Muscle layer of colon (tissue), 2 donors: ENCODE data around the gene KLHL25.

Experiments
- H3K27ac ChIP-seq: one replicate; pipeline ENCODE4 v1.7.0; 2013; ENCODE audit warnings: low read depth, mild to moderate bottlenecking, low read length, moderate library complexity
- H3K27me3 ChIP-seq, 2 donors: one replicate each; pipeline ENCODE4 v1.7.0; 2013; ENCODE audit warnings: low read length in 2 of 2, mild to moderate bottlenecking in 2 of 2; ENCODE audit not compliant: insufficient read depth in 2 of 2, control insufficient read depth in 1 of 2
- H3K36me3 ChIP-seq: one replicate; pipeline ENCODE4 v1.7.0; 2013; ENCODE audit warnings: mild to moderate bottlenecking, low read length; ENCODE audit not compliant: insufficient read depth
- H3K4me1 ChIP-seq: one replicate; pipeline ENCODE4 v1.7.0; 2013; ENCODE audit warnings: mild to moderate bottlenecking, low read length; ENCODE audit not compliant: insufficient read depth
- H3K4me3 ChIP-seq, 2 donors: one replicate each; pipeline ENCODE4 v1.7.0; 2013; ENCODE audit warnings: low read length in 2 of 2, low read depth in 1 of 2, mild to moderate bottlenecking in 1 of 2, moderate library complexity in 1 of 2
- H3K9ac ChIP-seq: one replicate; pipeline ENCODE4 v1.7.0; 2013; ENCODE audit warnings: low read length
- H3K9me3 ChIP-seq: one replicate; pipeline ENCODE4 v1.7.0; 2013; ENCODE audit warnings: mild to moderate bottlenecking, low read length
- donor health status: abdominal sarcoma.
- donor health status: Adenocarcinoma of cecum.

Gene KLHL25

GRCh38 chr15:85718271-85718971 is 76.3 kb downstream of the KLHL25 start:
- Histone ChIP-seq H3K9me3 (no peaks in the 10 kb centered on the region), H3K4me3 (no peak overlapping the region), H3K36me3 (peaks cover 71% of the 10 kb centered on the region), H3K27ac (no peak overlapping the region), H3K4me1 (no peaks in the 10 kb centered on the region), H3K27me3 (no peaks in the 10 kb centered on the region), H3K9ac (no peak overlapping the region)

- Histone ChIP-seq H3K27me3 (no peaks in the 10 kb centered on the region), H3K4me1 (no peaks in the 10 kb centered on the region), H3K9me3 (no peaks in the 10 kb centered on the region), H3K27ac (no peak overlapping the region), H3K36me3 (peaks cover 68% of the 10 kb centered on the region), H3K9ac (no peak overlapping the region), H3K4me3 (no peak overlapping the region)
Observed at GRCh38 chr15:85717212-85717611, 77.5 kb downstream of the KLHL25 start.

- no peaks in the 10 kb centered on the region for H3K4me1 ChIP-seq
- no peak overlapping the region for H3K4me3 ChIP-seq
- no peaks in the 10 kb centered on the region for H3K27me3 ChIP-seq
- no peak overlapping the region for H3K27ac ChIP-seq
- no peaks in the 10 kb centered on the region for H3K9me3 ChIP-seq
- peaks cover 68% of the 10 kb centered on the region for H3K36me3 ChIP-seq
- H3K9ac ChIP-seq = no peak overlapping the region
Observed at GRCh38 chr15:85716261-85716660, 78.5 kb downstream of the KLHL25 start.

GRCh38 chr15:85711580-85712192 is 83.0 kb downstream of the KLHL25 start:
- Histone ChIP-seq H3K9me3 (no peaks in the 10 kb centered on the region), H3K36me3 (peaks cover 50% of the 10 kb centered on the region), H3K4me1 (peaks cover 16% of the 10 kb centered on the region), H3K27me3 (no peaks in the 10 kb centered on the region), H3K9ac (no peak overlapping the region), H3K4me3 (no peak overlapping the region), H3K27ac (no peak overlapping the region)

GRCh38 chr15:85710340-85710842 is 84.3 kb downstream of the KLHL25 start:
- H3K27me3 ChIP-seq = no peaks in the 10 kb centered on the region
- no peak overlapping the region for H3K4me3 ChIP-seq
- H3K36me3 ChIP-seq = peaks cover 42% of the 10 kb centered on the region
- H3K27ac ChIP-seq = no peak overlapping the region
- no peak overlapping the region for H3K9ac ChIP-seq
- H3K4me1 ChIP-seq = peaks cover 25% of the 10 kb centered on the region
- H3K9me3 ChIP-seq = no peaks in the 10 kb centered on the region
